HUES64 (cell line): ENCODE results near the gene ACOT8.

Experiments
- H3K27ac ChIP-seq: 2 replicates; pipeline ENCODE4 v1.7.0; 2013; ENCODE audit warnings: low read depth, low read length, inconsistent platforms
- H3K27me3 ChIP-seq: 2 replicates; pipeline ENCODE4 v1.6.1; 2013; ENCODE audit warnings: mild to moderate bottlenecking, low read length; ENCODE audit not compliant: insufficient read depth
- H3K36me3 ChIP-seq: 2 replicates; pipeline ENCODE4 v1.6.1; 2013; ENCODE audit warnings: mild to moderate bottlenecking, low read length; ENCODE audit not compliant: insufficient read depth
- H3K4me1 ChIP-seq: 2 replicates; pipeline ENCODE4 v1.6.1; 2013; ENCODE audit warnings: mild to moderate bottlenecking, low read length, moderate library complexity; ENCODE audit not compliant: insufficient read depth
- H3K4me3 ChIP-seq: 2 replicates; pipeline ENCODE4 v1.5.1; 2013; ENCODE audit warnings: mild to moderate bottlenecking, low read length, moderate library complexity
- H3K9ac ChIP-seq: 2 replicates; pipeline ENCODE4 v1.6.1; 2013; ENCODE audit warnings: mild to moderate bottlenecking, low read depth, low read length
- H3K9me3 ChIP-seq: 2 replicates; pipeline ENCODE4 v1.6.1; 2013; ENCODE audit warnings: low read depth, low read length; ENCODE audit not compliant: insufficient read depth
- WGBS: fragments of 150-250, 120-280 bp; methylation state at CpG from one replicate; pipeline ENCODE4 v1.1.7; 2013; ENCODE audit warnings: missing lambda C conversion rate; 5-methylcytosine and 5-hydroxymethylcytosine counted together

ACOT8 gene

DNA sequence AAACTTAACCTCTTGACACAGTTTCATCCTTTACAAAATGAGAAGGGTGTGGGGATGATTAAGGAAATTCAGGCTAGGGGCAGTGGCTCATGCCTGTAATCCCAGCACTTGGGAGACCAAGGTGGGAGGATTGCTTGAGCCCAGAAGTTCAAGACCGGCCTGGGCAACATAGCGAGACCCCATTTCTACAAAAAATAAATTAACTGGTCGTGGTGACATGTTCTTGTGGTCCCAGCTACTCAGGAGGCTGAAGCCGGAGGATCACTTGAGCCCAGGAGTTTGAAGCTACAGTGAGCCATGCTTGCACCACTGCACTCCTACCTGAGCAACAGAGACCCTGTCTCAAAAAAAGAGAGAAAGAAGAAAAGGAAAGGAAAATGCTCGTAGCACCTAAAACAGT, 9.3 kb upstream of the ACOT8 start:
- Histone ChIP-seq H3K4me3 (no peak overlapping the region), H3K27me3 (no peaks in the 10 kb centered on the region), H3K9me3 (no peaks in the 10 kb centered on the region), H3K9ac (no peak overlapping the region), H3K27ac (no peak overlapping the region), H3K36me3 (no peaks in the 10 kb centered on the region), H3K4me1 (no peaks in the 10 kb centered on the region)
- WGBS = 94% methylated on average over 5 of the region's 5 CpGs

DNA sequence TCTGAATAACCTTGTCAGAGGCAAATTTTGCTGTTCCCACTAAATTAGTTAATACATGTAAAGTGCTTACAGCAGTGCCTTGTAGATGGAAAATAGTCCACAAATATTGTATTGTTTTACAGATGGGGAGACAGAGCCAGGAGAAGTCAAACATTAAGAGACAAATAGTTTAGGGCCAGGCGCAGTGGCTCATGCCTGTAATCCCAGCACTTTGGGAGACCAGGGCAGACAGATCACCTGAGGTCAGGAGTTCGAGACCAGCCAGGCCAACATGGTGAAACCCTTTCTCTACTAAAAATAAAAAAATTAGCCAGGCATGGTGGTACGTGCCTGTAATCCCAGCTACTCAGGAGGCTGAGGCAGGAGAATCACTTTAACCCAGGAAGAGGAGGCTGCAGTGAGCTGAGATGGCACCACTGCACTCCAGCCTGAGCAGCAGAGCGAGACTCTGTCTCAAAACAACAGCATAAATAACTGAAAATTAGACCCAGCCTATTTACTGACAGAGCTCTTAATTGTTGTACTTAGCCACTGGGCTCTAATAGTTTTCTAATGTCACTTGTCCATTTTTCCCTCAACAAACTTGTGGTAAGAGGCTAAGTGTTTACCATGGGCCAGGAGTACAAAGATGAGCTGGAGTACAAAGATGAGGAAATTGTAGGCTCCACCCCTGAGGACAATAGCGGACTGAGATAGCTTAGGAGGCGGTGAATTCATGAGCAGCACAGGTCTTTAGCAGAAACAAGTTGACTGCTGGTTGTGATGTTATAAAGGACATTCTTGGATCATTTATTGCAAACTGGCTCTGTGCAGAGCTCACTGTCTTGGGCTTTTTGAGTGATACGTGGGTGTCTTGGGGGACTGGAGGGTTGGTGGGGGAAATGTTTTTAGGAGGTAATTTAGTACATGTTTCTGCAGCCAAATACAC, 6.6 kb upstream of the ACOT8 start:
- Histone ChIP-seq H3K9me3 (no peaks in the 10 kb centered on the region), H3K9ac (no peak overlapping the region), H3K4me3 (no peak overlapping the region), H3K27me3 (no peaks in the 10 kb centered on the region), H3K36me3 (no peaks in the 10 kb centered on the region), H3K4me1 (no peaks in the 10 kb centered on the region), H3K27ac (no peak overlapping the region)
- 92% methylated on average over 7 of the region's 7 CpGs for WGBS

DNA sequence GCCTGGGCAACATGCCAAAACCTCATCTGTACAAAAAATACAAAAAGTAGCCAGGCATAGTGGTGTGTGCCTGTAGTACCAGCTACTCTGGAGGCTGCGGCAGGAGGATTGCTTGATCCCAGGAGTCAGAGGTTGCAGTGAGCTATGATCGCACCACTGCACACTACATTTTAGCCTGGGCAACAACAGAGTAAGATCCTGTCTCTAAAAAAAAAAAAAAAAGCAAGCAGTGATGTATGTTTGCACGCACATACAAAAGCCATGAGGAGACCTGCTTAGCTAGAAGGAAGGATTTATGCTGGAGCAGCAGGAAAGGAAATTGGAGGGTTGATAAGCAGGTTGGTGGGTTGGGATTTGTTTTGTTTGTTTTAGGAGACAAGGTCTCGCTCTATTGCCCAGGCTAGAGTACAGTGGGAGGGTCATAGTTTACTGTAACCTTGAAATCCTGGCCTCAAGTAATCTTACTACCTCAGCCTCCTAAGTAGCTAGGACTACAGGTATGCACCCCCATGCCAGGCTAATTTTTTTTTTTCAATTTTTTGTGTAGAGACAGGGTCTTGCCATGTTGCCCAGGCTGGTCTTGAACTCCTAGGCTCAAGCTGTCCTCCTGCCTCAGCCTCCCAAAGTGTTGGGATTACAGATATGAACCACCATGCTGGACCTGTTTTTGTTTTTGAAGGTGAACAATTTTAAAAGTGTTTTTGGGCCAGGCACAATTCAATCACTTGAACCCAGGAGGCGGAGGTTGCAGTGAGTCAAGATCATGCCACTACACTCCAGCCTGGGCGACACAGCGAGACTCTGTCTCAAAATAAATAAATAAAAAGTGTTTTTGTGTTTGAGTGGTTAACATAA, 4.3 kb upstream of the ACOT8 start:
- no peaks in the 10 kb centered on the region for H3K27me3 ChIP-seq
- no peak overlapping the region for H3K9ac ChIP-seq
- no peak overlapping the region for H3K4me3 ChIP-seq
- H3K4me1 ChIP-seq = peaks cover 8% of the 10 kb centered on the region; the same call in 1 of the 2 replicates
- no peaks in the 10 kb centered on the region for H3K36me3 ChIP-seq
- H3K9me3 ChIP-seq = no peaks in the 10 kb centered on the region
- H3K27ac ChIP-seq = no peak overlapping the region
- WGBS = 92% methylated on average over 6 of the region's 7 CpGs

DNA sequence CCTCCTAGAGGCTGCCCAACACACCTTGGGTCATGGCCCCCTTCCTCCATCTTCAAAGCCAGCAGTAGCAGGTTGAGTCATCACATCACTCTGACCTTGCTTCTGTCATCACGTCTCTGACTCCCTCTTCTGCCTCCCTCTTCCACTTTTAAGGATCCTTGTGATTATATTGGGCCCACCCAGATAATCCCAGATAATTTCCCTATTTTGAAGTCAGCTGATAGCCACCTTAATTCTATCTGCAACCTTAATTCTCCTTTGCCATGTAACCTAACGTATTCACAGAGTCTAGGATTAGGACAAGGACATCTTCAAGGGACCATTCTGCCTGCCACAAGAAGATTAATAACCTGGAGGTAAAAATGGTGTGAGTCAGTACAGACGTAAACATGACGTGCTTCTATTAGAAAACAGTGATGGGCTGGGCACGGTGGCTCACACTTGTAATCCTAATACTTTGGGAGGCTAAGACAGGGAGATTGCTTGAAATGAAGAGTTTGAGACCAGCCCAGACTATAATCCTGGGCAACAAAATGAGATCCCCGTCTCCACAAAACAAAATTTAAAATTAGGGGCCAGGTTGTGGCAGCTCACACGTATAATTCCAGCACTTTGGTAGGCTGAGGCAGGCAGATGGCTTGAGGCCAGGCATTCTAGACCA, 3.5 kb upstream of the ACOT8 start:
- no peaks in the 10 kb centered on the region for H3K36me3 ChIP-seq
- H3K4me3 ChIP-seq = no peak overlapping the region
- H3K27me3 ChIP-seq = no peaks in the 10 kb centered on the region
- peaks cover 8% of the 10 kb centered on the region; the same call in 1 of the 2 replicates for H3K4me1 ChIP-seq
- H3K9ac ChIP-seq = no peak overlapping the region
- H3K9me3 ChIP-seq = no peaks in the 10 kb centered on the region
- WGBS = 85% methylated on average over 7 of the region's 7 CpGs
- H3K27ac ChIP-seq = no peak overlapping the region

DNA sequence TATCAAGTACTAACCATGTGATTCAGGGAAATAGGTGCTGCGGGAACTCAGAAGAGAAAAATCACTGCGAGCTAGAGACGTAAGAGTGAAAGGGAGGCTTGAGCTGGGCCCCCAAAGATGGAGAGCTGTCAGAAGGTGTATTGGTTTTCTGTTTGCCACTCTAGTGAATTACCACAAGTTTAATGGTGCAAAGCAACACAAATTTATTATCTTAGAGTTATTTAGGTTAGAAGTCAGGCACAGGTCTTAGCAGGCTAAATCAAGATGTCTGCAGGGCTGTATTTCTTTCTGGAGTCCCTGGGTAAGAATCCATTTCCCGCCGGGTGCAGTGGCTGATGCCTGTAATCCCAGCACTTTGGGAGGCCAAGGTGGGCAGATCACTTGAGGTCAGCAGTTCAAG, 2.7 kb upstream of the ACOT8 start:
- Histone ChIP-seq H3K4me3 (no peak overlapping the region), H3K9me3 (no peaks in the 10 kb centered on the region), H3K27me3 (no peaks in the 10 kb centered on the region), H3K4me1 (peaks cover 11% of the 10 kb centered on the region), H3K27ac (no peak overlapping the region), H3K9ac (no peak overlapping the region), H3K36me3 (no peaks in the 10 kb centered on the region)
- 97% methylated on average over 5 of the region's 5 CpGs for WGBS

DNA sequence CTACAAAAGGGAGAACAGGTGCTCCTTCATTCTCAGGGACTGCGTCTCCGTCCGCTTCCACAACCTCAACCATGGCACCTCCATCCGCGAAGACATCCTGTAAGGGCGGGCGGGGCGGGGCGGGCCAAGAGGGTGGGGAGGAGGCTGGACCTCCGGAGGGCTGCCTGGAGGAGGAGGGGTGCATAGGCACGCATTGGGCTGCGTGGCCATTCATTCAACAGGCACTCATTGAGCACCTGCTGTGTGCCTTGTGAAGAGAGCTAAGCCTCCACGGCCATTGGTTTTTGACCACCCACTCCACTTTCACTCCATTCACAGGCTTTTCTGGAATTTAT, 657 bp upstream of the ACOT8 start:
- Histone ChIP-seq H3K36me3 (no peaks in the 10 kb centered on the region), H3K4me1 (peaks cover 28% of the 10 kb centered on the region), H3K27me3 (no peaks in the 10 kb centered on the region), H3K9ac (0 out of 2 replicates have a peak overlapping the region, but pooled peaks have one; percentile 12), H3K9me3 (no peaks in the 10 kb centered on the region), H3K27ac (peak overlapping the region; percentile 80), H3K4me3 (peak overlapping the region; percentile 89)
- 1% methylated on average over 13 of the region's 13 CpGs for WGBS

DNA sequence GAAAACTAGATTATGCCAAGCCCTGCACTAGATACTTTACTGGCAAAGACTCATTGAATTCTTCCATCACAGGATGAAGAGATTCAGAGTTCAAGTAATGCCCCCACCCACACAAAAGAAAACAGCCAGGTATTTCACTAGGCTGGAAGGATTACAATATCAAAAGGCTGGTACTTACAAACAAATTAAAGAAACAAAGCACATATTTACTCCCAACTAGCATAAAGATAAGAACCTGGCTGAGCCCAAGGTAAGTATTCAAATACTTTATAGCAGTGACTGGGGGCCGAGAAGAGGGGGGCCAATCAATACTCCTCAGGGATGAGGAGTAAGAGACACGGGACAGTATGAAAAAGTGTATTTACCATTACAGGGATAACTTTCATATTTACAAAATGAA, 3.7 kb downstream of the ACOT8 start:
- Histone ChIP-seq H3K27ac (peak overlapping the region; percentile 92), H3K36me3 (peaks cover 7% of the 10 kb centered on the region; the same call in 1 of the 2 replicates)
- WGBS = 29% methylated on average over 1 of the region's 2 CpGs

DNA sequence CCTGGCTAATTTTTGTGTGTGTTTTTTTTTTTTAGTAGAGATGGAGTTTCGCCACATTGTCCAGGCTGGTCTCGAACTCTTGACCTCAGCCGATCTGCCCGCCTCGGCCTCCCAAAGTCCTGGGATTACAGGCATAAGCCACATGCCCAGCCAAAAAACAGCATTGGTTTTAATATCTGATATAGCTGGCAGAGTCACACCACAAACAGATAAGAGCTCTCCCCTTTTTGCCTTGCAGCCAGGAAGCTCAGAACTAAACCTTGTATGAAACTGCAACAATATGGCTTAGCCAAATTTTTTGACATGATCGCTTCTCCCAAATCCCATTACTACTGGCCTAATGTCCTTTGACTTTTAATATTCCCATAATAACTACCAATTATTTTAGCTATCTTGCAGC, 4.9 kb downstream of the ACOT8 start:
- 95% methylated on average over 6 of the region's 6 CpGs for WGBS

More for the DNA sequence above, 3.7 kb downstream of the ACOT8 start:
- Histone ChIP-seq H3K9ac (peak overlapping the region; percentile 50), H3K9me3 (no peaks in the 10 kb centered on the region), H3K4me1 (peaks cover 26% of the 10 kb centered on the region), H3K27me3 (no peaks in the 10 kb centered on the region), H3K4me3 (peak overlapping the region; percentile 30)

DNA sequence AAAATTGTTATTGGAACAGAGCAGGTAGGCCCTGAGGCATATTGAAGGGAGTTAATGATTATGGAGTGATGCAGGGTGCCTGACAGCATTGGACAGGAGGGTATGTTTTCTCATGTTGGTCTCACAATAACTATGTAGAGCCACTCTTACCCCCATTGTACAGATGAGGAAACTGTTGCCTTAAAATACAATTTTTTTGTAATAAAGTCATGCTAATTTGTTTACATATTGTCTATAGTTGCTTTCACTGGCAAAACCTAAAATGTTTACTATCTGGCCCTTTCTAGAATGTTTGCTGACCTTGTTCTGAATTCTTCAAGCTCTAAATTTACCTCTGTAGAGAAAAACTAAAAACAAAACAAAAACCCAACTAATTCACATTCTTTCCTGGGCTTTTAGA, 5.7 kb downstream of the ACOT8 start:
- Histone ChIP-seq H3K27ac (no peak overlapping the region), H3K36me3 (peaks cover 11% of the 10 kb centered on the region), H3K9ac (no peak overlapping the region), H3K9me3 (no peaks in the 10 kb centered on the region), H3K4me3 (no peak overlapping the region), H3K27me3 (no peaks in the 10 kb centered on the region), H3K4me1 (peaks cover 20% of the 10 kb centered on the region)

More for the DNA sequence above, 4.9 kb downstream of the ACOT8 start:
- Histone ChIP-seq H3K36me3 (peaks cover 10% of the 10 kb centered on the region; the same call in 1 of the 2 replicates), H3K27ac (no peak overlapping the region; the same call in 1 of the 2 replicates), H3K4me3 (no peak overlapping the region), H3K27me3 (no peaks in the 10 kb centered on the region), H3K9me3 (no peaks in the 10 kb centered on the region), H3K4me1 (peaks cover 20% of the 10 kb centered on the region), H3K9ac (no peak overlapping the region)

DNA sequence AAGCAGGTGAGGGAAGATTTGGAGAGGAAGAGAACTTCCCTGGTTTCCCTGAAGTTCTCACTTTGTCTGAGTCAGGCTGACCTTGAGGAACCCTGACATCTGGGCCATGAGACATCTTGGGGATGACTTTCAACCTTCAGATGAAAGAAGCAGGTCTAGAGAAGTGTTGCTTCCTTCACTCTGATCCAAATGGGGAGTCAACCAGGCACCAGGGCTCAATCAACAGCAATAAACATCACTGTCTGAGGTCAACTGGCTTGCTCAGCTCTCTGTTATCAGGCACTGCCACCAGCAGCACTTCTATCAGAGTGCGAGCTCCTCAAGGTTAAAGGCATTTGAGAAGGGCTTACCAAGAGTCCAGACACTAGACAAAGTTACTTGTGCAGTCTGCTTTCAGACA, 6.3 kb downstream of the ACOT8 start:
- H3K4me1 ChIP-seq = peaks cover 20% of the 10 kb centered on the region
- no peak overlapping the region for H3K27ac ChIP-seq
- H3K36me3 ChIP-seq = peaks cover 17% of the 10 kb centered on the region
- no peaks in the 10 kb centered on the region for H3K9me3 ChIP-seq
- H3K9ac ChIP-seq = no peak overlapping the region
- 92% methylated on average over 1 of the region's 1 CpG for WGBS
- H3K4me3 ChIP-seq = no peak overlapping the region
- no peaks in the 10 kb centered on the region for H3K27me3 ChIP-seq

DNA sequence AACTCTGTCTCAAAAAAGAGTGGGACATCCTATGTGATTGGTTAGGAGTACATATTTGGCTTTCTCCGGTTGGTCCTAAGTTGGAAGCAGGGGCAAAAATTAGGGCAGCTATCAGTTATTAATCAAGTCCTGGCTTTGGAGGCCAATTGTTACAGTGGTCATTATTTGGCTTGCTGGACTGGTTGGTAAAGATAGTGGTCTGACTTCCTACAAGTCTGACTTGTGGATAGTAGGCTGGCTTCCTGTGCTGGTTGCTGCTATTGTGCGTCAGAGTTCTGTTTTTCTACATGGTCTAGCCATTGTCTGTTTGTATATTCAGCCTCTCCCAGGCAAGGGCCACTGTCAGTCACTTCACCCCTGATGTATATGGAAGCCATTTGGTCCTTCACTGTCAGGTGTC, 7.0 kb downstream of the ACOT8 start:
- Histone ChIP-seq H3K27me3 (no peaks in the 10 kb centered on the region), H3K36me3 (peaks cover 23% of the 10 kb centered on the region), H3K9ac (no peak overlapping the region), H3K9me3 (no peaks in the 10 kb centered on the region), H3K4me1 (peaks cover 20% of the 10 kb centered on the region), H3K27ac (no peak overlapping the region), H3K4me3 (no peak overlapping the region)
- 96% methylated on average over 2 of the region's 2 CpGs for WGBS
